ENCODE measurements around the gene KCNH1.

Gene KCNH1

GRCh38 chr1:210817385-210818275 is 316.3 kb downstream of the KCNH1 start:
- Histone ChIP-seq H3K9me3 (ENCODE audit: control insufficient read depth, low read length) (no peaks in the 10 kb centered on the region), H3K27ac (ENCODE audit: insufficient read depth, low read depth, low read length, poor library complexity, severe bottlenecking) (no peak overlapping the region), H3K4me3 (ENCODE audit: insufficient read depth, low read depth, low read length) (no peak overlapping the region), H3K27me3 (ENCODE audit: control insufficient read depth, insufficient read depth, low read length, poor library complexity, severe bottlenecking) (no peaks in the 10 kb centered on the region), H3K36me3 (ENCODE audit: control insufficient read depth, insufficient read depth, low read length) (no peaks in the 10 kb centered on the region), H3K4me1 (ENCODE audit: control insufficient read depth, insufficient read depth, low read length) (no peaks in the 10 kb centered on the region)
- WGBS, 2 experiments = 93 to 96% methylated on average over 2 of the region's 2 CpGs

GRCh38 chr1:210815641-210816550 is 318.1 kb downstream of the KCNH1 start:
- Histone ChIP-seq H3K9me3 (ENCODE audit: control insufficient read depth, low read length) (no peaks in the 10 kb centered on the region), H3K27ac (ENCODE audit: insufficient read depth, low read depth, low read length, poor library complexity, severe bottlenecking) (no peak overlapping the region), H3K36me3 (ENCODE audit: control insufficient read depth, insufficient read depth, low read length) (no peaks in the 10 kb centered on the region), H3K4me1 (ENCODE audit: control insufficient read depth, insufficient read depth, low read length) (no peaks in the 10 kb centered on the region), H3K27me3 (ENCODE audit: control insufficient read depth, insufficient read depth, low read length, poor library complexity, severe bottlenecking) (no peaks in the 10 kb centered on the region), H3K4me3 (ENCODE audit: insufficient read depth, low read depth, low read length) (no peak overlapping the region)
- 84 to 87% methylated on average over 13 of the region's 13 CpGs for WGBS, 2 experiments

GRCh38 chr1:210814382-210815123 is 319.4 kb downstream of the KCNH1 start:
- Histone ChIP-seq H3K36me3 (ENCODE audit: control insufficient read depth, insufficient read depth, low read length) (no peaks in the 10 kb centered on the region), H3K27me3 (ENCODE audit: control insufficient read depth, insufficient read depth, low read length, poor library complexity, severe bottlenecking) (no peaks in the 10 kb centered on the region), H3K27ac (ENCODE audit: insufficient read depth, low read depth, low read length, poor library complexity, severe bottlenecking) (no peak overlapping the region), H3K4me3 (ENCODE audit: insufficient read depth, low read depth, low read length) (no peak overlapping the region), H3K9me3 (ENCODE audit: control insufficient read depth, low read length) (no peaks in the 10 kb centered on the region), H3K4me1 (ENCODE audit: control insufficient read depth, insufficient read depth, low read length) (no peaks in the 10 kb centered on the region)

- WGBS, 2 experiments = 84 to 89% methylated on average over 4 of the region's 4 CpGs
- H3K27ac ChIP-seq (ENCODE audit: insufficient read depth, low read depth, low read length, poor library complexity, severe bottlenecking) = no peak overlapping the region
- no peaks in the 10 kb centered on the region for H3K27me3 ChIP-seq (ENCODE audit: control insufficient read depth, insufficient read depth, low read length, poor library complexity, severe bottlenecking)
- no peaks in the 10 kb centered on the region for H3K4me1 ChIP-seq (ENCODE audit: control insufficient read depth, insufficient read depth, low read length)
- H3K9me3 ChIP-seq (ENCODE audit: control insufficient read depth, low read length) = no peaks in the 10 kb centered on the region
- H3K4me3 ChIP-seq (ENCODE audit: insufficient read depth, low read depth, low read length) = no peak overlapping the region
- no peaks in the 10 kb centered on the region for H3K36me3 ChIP-seq (ENCODE audit: control insufficient read depth, insufficient read depth, low read length)
Measured at GRCh38 chr1:210801501-210801900, 332.4 kb downstream of the KCNH1 start.

- Histone ChIP-seq H3K4me3 (ENCODE audit: insufficient read depth, low read depth, low read length) (no peak overlapping the region), H3K9me3 (ENCODE audit: control insufficient read depth, low read length) (no peaks in the 10 kb centered on the region), H3K4me1 (ENCODE audit: control insufficient read depth, insufficient read depth, low read length) (no peaks in the 10 kb centered on the region), H3K27me3 (ENCODE audit: control insufficient read depth, insufficient read depth, low read length, poor library complexity, severe bottlenecking) (no peaks in the 10 kb centered on the region), H3K27ac (ENCODE audit: insufficient read depth, low read depth, low read length, poor library complexity, severe bottlenecking) (no peak overlapping the region), H3K36me3 (ENCODE audit: control insufficient read depth, insufficient read depth, low read length) (no peaks in the 10 kb centered on the region)
- WGBS, 2 experiments = 78 to 89% methylated on average over 3 of the region's 3 CpGs
Measured at GRCh38 chr1:210800756-210801155, 333.2 kb downstream of the KCNH1 start.

- WGBS, 2 experiments = 87 to 92% methylated on average over 4 of the region's 4 CpGs
- Histone ChIP-seq H3K9me3 (ENCODE audit: control insufficient read depth, low read length) (no peaks in the 10 kb centered on the region), H3K27ac (ENCODE audit: insufficient read depth, low read depth, low read length, poor library complexity, severe bottlenecking) (no peak overlapping the region), H3K4me1 (ENCODE audit: control insufficient read depth, insufficient read depth, low read length) (no peaks in the 10 kb centered on the region), H3K36me3 (ENCODE audit: control insufficient read depth, insufficient read depth, low read length) (no peaks in the 10 kb centered on the region), H3K4me3 (ENCODE audit: insufficient read depth, low read depth, low read length) (no peak overlapping the region), H3K27me3 (ENCODE audit: control insufficient read depth, insufficient read depth, low read length, poor library complexity, severe bottlenecking) (no peaks in the 10 kb centered on the region)
Measured at GRCh38 chr1:210800301-210800700, 333.6 kb downstream of the KCNH1 start.

- Histone ChIP-seq H3K36me3 (ENCODE audit: control insufficient read depth, insufficient read depth, low read length) (no peaks in the 10 kb centered on the region), H3K27ac (ENCODE audit: insufficient read depth, low read depth, low read length, poor library complexity, severe bottlenecking) (no peak overlapping the region), H3K9me3 (ENCODE audit: control insufficient read depth, low read length) (no peaks in the 10 kb centered on the region), H3K4me1 (ENCODE audit: control insufficient read depth, insufficient read depth, low read length) (no peaks in the 10 kb centered on the region), H3K27me3 (ENCODE audit: control insufficient read depth, insufficient read depth, low read length, poor library complexity, severe bottlenecking) (no peaks in the 10 kb centered on the region), H3K4me3 (ENCODE audit: insufficient read depth, low read depth, low read length) (no peak overlapping the region)
- WGBS, 2 experiments = 96 to 97% methylated on average over 8 of the region's 8 CpGs
Measured at GRCh38 chr1:210797422-210797821, 336.5 kb downstream of the KCNH1 start.

- Histone ChIP-seq H3K9me3 (ENCODE audit: control insufficient read depth, low read length) (no peaks in the 10 kb centered on the region), H3K4me3 (ENCODE audit: insufficient read depth, low read depth, low read length) (no peak overlapping the region), H3K27me3 (ENCODE audit: control insufficient read depth, insufficient read depth, low read length, poor library complexity, severe bottlenecking) (no peaks in the 10 kb centered on the region), H3K36me3 (ENCODE audit: control insufficient read depth, insufficient read depth, low read length) (no peaks in the 10 kb centered on the region), H3K4me1 (ENCODE audit: control insufficient read depth, insufficient read depth, low read length) (no peaks in the 10 kb centered on the region), H3K27ac (ENCODE audit: insufficient read depth, low read depth, low read length, poor library complexity, severe bottlenecking) (no peak overlapping the region)
- 96 to 97% methylated on average over 5 of the region's 5 CpGs for WGBS, 2 experiments
Measured at GRCh38 chr1:210796421-210796820, 337.5 kb downstream of the KCNH1 start.

- Histone ChIP-seq H3K9me3 (ENCODE audit: control insufficient read depth, low read length) (no peaks in the 10 kb centered on the region), H3K4me3 (ENCODE audit: insufficient read depth, low read depth, low read length) (no peak overlapping the region), H3K4me1 (ENCODE audit: control insufficient read depth, insufficient read depth, low read length) (no peaks in the 10 kb centered on the region), H3K27me3 (ENCODE audit: control insufficient read depth, insufficient read depth, low read length, poor library complexity, severe bottlenecking) (no peaks in the 10 kb centered on the region), H3K36me3 (ENCODE audit: control insufficient read depth, insufficient read depth, low read length) (no peaks in the 10 kb centered on the region), H3K27ac (ENCODE audit: insufficient read depth, low read depth, low read length, poor library complexity, severe bottlenecking) (no peak overlapping the region)
- WGBS, 2 experiments = 81 to 93% methylated on average over 1 of the region's 1 CpG
Measured at GRCh38 chr1:210794445-210794844, 339.5 kb downstream of the KCNH1 start.

Measured in ectodermal cell (in vitro differentiated cells).